NCI-H1092 treated with DMSO at 0.1 percent for 48 hours (cell line): ENCODE measurements around the gene LUC7L3.
"Not testable (repeated sequence)": the region's sequence is repeated elsewhere in the genome, so short reads cannot be mapped to it uniquely, and the experiment has no call there.

ENCODE experiments used
- DNase-seq: peaks from one replicate; lab custom pipeline; 2025; lab: John Stamatoyannopoulos, UW

The LUC7L3 gene, protein sequence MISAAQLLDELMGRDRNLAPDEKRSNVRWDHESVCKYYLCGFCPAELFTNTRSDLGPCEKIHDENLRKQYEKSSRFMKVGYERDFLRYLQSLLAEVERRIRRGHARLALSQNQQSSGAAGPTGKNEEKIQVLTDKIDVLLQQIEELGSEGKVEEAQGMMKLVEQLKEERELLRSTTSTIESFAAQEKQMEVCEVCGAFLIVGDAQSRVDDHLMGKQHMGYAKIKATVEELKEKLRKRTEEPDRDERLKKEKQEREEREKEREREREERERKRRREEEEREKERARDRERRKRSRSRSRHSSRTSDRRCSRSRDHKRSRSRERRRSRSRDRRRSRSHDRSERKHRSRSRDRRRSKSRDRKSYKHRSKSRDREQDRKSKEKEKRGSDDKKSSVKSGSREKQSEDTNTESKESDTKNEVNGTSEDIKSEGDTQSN

GRCh38 chr17:50719144-50719923, at the start of gene LUC7L3:
Gene LUC7L3, plus strand, starts transcription at chr17:50719603. Its CDS starts 130 bp downstream, at chr17:50719733.
- peak; percentile 93 for DNase-seq

DNA sequence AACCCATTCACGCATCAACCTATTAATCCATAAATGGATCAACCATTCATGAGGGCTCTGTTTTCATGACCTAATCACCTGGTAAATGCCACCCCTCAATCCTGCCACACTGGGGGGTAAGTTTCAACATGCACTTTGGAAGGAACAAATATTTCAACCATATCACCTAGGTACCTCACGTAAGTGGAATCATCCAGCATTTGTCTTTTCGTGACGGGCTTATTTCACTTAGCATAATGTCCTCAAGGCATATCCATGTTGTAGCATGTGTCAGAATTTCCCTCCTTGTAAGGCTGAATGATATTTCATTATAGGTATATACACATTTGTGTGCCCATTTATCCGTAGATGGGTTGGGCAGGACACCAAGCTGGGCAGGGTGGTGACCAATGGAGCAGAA, 47.3 kb upstream of the LUC7L3 start:
- DNase-seq, result no peak

DNA sequence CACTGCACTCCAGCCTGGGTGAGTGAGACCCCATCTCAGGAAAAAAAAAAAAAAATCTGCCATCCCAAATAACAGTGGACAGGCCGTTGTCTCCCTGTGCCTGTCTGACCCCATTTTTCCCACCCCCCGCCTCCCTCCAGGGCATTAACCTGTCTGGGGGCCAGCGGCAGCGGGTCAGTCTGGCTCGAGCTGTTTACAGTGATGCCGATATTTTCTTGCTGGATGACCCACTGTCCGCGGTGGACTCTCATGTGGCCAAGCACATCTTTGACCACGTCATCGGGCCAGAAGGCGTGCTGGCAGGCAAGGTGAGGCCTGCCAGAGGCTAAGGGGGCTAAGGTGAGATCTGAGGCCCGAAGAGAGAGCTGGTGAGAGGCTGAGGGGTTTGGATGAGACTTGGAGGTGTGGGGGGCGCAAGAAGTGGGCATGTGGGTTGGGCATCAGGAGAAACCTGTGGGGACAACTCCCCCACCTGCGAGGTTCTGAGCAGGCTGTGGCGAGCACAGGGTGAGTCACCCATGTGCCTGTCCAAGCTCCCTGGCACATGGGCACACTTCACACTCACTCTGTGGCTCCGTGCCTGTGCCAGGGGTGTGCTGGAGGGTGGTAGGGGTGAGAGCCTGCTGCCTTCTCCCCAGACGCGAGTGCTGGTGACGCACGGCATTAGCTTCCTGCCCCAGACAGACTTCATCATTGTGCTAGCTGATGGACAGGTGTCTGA, 46.4 kb upstream of the LUC7L3 start:
- DNase-seq, result no peak

DNA sequence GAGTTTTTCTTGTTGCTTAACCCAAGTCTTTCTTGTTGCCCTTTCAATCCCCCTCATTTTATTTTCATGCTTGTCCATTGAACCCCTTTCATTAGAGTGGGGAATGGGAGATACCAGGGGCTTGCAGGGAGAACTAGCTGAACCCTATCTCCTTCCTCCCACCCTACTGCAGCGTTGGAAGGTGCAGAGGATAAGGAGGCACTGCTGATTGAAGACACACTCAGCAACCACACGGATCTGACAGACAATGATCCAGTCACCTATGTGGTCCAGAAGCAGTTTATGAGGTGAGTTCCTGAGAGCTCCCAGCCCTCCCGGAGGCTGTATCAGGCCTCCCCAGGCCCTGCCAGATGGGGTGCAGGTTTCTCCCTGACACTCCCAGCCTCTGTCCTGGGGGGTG, 44.2 kb upstream of the LUC7L3 start:
- DNase-seq, result no peak

DNA sequence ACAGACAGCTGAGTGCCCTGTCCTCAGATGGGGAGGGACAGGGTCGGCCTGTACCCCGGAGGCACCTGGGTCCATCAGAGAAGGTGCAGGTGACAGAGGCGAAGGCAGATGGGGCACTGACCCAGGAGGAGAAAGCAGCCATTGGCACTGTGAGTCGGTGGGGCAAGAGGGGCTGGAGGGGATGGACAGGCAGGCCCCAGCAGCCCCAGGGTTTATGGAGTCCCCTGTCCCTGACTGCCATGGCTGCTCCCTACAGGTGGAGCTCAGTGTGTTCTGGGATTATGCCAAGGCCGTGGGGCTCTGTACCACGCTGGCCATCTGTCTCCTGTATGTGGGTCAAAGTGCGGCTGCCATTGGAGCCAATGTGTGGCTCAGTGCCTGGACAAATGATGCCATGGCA, 43.8 kb upstream of the LUC7L3 start:
- DNase-seq, result no peak

DNA sequence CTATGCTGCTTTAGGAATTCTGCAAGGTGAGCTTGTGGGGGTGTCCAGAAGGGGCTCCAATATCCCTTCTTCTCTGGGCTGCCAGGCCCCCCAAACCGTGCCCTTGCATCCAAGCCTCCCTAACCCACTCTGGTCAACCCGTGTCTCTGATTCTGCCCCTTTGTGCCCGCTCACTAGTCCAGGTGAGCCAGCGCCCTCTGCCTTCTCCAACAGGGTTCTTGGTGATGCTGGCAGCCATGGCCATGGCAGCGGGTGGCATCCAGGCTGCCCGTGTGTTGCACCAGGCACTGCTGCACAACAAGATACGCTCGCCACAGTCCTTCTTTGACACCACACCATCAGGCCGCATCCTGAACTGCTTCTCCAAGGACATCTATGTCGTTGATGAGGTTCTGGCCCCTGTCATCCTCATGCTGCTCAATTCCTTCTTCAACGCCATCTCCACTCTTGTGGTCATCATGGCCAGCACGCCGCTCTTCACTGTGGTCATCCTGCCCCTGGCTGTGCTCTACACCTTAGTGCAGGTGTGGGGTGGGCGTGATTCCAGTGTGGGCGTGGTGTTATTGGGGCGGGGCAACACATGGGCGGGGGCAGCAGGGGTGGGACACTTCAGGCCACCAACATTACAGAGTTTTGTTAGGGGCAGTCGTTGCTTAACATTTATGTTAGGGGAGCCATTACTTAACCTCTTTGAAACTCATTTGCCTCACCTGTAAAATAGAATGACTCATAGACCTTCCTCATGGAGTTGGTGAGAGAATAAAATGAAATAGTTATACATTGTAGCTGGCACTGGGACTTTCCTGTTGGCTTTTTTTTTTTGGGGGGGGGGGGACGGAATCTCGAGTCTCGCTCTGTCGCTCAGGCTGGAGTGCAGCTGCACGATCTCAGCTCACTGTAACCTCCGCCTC, 43.1 kb upstream of the LUC7L3 start:
- no peak for DNase-seq

GRCh38 chr17:50677851-50678375, 41.5 kb upstream of the LUC7L3 start:
- DNase-seq, result no peak

- no peak for DNase-seq
Measured at GRCh38 chr17:50679008-50679544, 40.3 kb upstream of the LUC7L3 start.

DNA sequence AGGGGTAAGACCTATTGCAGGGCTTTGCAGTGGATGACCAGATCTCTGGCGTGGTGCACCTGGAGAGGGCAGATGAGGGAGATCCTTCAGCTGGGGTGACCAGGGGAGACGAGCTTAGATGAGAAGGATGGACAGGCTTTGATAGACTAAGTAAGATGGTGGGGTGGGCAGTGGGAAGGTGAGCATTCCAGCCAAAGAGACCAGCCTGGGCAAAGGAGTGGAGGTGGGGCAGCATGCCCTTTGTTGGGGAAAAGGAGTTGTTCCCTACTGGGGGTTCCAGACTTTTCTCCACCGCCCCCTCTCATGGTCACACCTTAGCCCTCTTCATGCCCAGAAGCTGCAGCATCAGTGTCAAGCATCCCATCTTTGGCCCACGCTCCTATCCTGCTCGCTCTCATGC, 39.3 kb upstream of the LUC7L3 start:
- DNase-seq, result no peak

GRCh38 chr17:50680543-50681262, 38.7 kb upstream of the LUC7L3 start:
- not testable (repeated sequence) for DNase-seq

DNA sequence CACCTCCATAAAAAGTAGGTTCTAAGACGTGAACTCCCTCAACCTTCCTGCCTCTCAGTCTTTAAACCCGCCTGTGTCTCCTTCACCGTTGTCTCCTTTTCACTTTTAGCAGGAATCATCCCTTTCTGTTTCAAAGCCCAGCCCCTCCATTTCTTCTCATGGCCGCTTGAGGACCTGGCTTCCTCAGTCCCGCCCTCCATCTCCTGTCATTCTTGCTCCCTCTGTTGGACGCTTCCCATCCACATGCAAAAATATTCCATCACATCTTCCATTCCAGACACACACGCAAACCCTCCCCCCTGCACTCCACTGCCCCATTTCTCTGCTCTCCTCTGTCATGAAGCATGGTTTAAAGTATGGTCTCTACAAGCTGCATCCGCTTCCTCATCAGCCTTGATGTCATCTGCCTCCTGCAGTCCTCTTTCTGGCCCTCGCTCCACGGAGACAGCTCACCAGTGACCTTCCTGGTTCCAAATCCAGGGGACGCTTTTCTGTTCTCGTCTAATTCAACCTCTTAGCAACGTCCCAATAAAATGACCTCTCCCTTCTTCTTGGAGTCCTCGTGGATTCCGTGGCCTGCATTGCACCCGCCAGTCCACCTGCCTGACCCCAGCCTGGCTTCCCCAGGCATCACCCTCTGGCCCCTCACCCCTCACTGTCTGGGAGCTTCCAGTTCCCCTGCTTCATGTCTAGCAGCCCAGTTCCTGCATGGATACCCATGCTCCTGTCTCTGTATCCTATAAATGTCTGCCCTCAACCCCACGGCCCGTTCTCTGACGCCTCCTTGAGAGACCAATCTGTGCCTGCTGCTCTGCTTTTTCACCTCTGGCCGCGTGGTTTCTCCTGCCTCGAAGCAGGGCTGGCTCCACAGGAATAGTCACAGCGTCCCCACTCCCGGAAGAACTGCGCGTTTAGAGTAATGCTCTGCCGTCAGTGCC, 37.9 kb upstream of the LUC7L3 start:
- DNase-seq, result peak; percentile 62

- no peak for DNase-seq
Measured at GRCh38 chr17:50682441-50682840, 37.0 kb upstream of the LUC7L3 start.

DNA sequence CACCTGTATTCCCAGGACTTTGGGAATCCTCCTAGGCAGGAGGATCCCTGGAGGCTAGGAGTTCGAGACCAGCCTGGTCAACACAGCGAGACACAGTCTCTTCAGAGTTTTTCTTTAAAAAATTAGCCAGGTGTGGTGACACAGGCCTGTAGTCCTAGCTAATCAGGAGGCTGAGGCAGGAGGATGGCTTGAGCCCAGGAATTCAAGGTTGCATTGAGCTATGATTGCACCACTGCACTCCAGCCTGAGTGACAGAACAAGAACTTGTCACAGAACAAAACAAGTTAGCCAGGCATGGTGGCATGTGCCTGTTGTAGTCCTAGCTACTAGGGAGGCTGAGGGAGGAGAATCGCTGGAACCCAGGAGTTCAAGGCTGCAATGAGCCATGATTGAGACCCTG, 36.5 kb upstream of the LUC7L3 start:
- DNase-seq, result no peak

DNA sequence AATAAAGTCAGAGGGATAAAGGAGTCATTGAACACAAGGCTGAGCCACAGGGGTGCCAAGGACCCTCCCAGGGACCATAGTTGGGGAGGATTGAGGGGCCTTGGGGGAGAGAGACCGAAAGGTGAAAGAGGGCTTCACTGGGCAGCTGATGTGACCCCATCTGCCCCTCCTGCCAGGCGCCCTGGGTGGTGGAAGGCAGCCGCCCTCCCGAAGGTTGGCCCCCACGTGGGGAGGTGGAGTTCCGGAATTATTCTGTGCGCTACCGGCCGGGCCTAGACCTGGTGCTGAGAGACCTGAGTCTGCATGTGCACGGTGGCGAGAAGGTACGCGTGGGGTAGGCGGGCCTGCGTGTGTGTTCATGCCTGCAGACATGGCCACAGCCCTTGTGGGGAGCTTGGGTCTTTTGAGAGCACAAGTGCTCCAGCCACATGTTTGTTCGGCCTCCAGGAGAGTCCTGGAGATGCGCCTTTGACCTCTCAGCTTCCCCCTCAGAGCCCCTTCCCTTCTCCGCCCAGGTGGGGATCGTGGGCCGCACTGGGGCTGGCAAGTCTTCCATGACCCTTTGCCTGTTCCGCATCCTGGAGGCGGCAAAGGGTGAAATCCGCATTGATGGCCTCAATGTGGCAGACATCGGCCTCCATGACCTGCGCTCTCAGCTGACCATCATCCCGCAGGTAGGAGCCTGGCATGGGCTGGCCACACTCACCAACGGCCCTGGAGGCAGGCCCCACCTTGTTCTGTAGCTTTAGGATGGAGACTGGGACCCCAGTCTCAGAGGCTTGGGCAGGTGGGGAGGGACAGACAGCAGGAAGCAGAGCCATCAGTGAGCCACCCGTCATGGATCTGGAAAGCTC, 35.7 kb upstream of the LUC7L3 start:
- no peak for DNase-seq

DNA sequence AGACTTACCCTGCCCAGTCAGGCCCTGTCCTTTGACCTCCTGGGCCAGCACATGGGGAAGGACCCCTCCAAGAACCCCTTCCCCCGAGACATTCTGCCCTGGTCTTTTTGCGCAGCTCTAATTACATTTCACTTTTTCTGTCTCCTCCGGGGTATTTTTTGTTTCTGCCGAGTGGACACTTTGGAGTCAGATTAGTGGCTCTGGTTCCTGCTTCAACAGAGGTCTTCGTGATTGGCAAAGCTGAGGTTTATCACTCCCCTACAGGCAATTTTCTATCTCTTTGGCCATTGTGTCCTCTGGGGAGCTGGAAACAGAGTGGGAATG, 35.2 kb upstream of the LUC7L3 start:
- no peak for DNase-seq

DNA sequence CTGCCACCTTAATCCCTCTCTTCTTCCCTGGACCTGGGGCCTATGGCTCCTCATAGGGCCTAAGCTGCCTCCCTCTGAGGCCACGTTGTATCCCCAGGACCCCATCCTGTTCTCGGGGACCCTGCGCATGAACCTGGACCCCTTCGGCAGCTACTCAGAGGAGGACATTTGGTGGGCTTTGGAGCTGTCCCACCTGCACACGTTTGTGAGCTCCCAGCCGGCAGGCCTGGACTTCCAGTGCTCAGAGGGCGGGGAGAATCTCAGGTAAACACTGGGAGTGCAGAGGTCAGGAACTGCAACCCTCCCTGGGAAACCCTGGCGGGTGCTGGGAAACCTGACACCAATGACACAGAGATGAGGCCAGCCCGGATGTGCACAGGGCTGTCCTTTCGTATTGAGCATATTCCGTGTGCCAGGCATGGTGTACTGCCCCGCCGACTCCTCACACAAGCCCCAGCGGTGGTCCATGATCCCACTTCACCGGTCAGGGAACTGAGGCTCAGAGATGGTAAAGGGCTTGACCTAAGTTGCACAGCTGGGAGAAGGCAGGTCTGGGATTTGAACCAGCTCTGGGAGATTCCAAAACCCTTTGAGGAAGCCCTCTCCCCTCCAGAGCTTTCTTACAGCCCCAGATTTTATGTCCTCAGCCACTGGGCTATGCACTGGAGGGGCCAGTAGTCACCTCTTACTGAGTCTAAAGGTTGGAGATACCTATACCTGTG, 34.6 kb upstream of the LUC7L3 start:
- DNase-seq, result no peak

GRCh38 chr17:50685334-50685665, 34.1 kb upstream of the LUC7L3 start:
- DNase-seq, result no peak
